HuH-7.5 (cell line): ENCODE results near the gene SMC2.
A peak's percentile ranks its signal among the peaks of the same experiment; 100 is the strongest.

Experiments
- DNase-seq: peaks from one replicate; pipeline ENCODE4 v3.0.0; 2011; ENCODE audit warnings: low spot score

SMC2 gene

GRCh38 chr9:104093647-104094533 lies at the start of gene SMC2:
Gene SMC2, plus strand, starts transcription at chr9:104094309. Its CDS starts 1,076 bp downstream, at chr9:104095385.
- peak; percentile 75 for DNase-seq

- DNase-seq: no peak
Measured at GRCh38 chr9:104068546-104068945, 25.6 kb upstream of the SMC2 start.

GRCh38 chr9:104069288-104069687 lies 24.8 kb upstream of the SMC2 start:
- DNase-seq: no peak

- no peak for DNase-seq
Measured at GRCh38 chr9:104071589-104071988, 22.5 kb upstream of the SMC2 start.

GRCh38 chr9:104073098-104073769 lies 20.9 kb upstream of the SMC2 start:
- DNase-seq: no peak

DNA sequence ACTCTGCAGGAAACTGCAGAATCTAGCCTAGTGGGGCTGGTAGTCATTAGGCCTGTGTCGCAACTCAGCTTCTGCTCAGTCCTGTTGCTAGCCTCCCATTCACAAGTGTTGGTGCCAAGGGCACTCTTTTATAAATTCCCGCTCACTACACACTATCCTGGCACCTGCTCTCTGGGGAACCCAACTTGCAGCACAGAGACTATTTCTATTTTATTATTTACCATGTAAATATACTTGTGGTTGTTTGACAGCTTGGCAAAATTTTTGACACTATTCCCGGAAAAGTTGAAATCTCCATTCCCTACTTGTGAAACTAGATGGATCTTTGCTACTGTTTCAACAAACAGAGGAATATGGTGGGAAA lies 20.4 kb upstream of the SMC2 start:
- no peak for DNase-seq

- no peak for DNase-seq
Measured at GRCh38 chr9:104074876-104075275, 19.2 kb upstream of the SMC2 start.

GRCh38 chr9:104075801-104076753 lies 18.0 kb upstream of the SMC2 start:
- no peak for DNase-seq

DNA sequence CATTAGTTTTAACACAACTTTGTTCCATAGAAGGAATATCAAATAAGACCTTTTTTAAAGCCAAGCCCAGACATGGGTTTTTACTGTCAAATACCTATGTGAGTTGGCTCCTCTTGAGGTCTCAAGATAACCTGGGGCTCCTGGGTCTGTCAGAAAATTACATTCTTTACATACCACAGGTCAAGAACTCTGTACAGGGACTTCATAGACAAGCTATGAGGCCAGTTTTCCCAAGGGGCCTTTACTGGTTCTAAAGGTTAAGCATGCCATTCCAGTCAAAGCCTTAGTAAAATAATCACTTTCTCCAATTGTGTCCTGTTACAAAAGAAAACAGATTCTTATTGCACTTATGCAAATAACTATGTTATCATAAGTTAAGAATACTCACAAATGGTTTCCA lies 15.5 kb upstream of the SMC2 start:
- no peak for DNase-seq

- DNase-seq: no peak
Measured at GRCh38 chr9:104080983-104081382, 13.1 kb upstream of the SMC2 start.

DNA sequence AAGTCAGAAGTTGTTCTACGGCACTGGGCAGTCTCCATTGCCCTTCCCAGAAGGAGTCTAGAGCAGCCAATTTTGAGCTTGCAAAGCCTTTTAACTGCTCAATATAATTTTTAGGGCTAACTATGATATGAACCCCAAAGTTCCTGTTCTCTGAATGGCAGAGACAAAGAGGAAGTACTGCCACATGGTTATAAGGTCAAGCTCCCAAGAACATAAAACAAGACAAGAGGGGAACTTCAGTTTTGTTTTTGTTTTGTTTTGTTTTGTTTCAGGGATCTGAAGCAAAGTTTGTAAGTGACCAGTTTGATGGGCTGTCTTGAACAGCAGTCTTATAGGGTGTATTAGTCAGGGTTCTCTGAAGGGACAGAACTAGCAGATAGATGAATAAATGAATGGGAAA lies 11.9 kb upstream of the SMC2 start:
- DNase-seq: no peak

DNA sequence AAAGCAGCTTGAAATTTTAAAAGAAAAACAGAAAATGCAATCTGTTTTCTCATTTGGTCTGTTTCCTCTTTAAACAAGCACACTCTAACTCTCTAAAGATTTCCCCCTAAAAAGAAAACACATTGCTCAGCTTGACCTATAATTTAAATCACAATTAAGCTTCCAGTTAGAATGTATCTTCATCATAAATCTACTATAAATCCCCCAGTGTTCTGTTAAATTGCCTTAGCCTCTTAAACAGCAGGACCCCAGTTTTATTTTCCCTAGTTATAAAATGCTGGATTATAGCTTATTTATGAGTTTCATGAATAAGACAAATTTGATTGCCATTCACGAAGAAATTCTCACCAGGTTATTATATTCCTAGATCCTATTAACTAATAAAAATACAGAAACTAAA lies 8.6 kb upstream of the SMC2 start:
- no peak for DNase-seq

- DNase-seq: no peak
Measured at GRCh38 chr9:104087894-104088293, 6.2 kb upstream of the SMC2 start.

DNA sequence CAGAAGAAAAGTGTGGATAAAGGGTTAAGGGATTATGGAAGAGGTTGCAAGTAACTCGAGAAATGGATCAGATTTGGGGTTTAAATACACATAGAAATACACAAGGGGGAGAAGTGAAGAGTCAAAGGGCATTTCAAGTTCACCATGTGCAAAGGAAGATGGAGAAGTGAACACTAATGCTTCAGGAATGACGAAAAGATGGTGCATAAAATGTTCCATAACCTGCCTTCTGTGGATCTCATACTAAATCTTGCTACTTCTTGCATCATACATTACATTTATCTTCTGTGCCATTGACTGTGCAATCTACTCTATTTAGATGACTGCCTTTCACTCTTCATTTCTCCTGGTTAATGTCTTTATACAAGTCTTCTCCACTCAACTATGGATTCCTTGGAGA lies 5.7 kb upstream of the SMC2 start:
- no peak for DNase-seq

DNA sequence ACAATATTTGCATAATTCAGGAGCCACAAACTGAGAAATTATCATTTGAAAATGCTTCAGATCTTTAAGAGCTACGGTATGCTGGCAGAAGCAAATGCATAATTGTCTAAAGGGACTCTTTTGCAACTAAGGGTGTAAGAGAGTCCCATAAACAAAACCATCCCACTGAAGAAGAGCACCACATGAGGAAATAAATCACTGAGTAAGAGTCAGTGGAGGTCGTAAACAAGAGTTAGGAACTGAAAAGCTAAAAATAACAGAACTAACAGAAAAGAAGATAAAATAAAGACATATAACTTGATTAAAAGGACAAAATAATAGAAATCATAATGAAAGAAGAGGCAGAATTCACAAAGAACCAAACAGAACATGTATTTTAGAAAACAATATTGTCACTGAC lies 3.5 kb upstream of the SMC2 start:
- DNase-seq: no peak

DNA sequence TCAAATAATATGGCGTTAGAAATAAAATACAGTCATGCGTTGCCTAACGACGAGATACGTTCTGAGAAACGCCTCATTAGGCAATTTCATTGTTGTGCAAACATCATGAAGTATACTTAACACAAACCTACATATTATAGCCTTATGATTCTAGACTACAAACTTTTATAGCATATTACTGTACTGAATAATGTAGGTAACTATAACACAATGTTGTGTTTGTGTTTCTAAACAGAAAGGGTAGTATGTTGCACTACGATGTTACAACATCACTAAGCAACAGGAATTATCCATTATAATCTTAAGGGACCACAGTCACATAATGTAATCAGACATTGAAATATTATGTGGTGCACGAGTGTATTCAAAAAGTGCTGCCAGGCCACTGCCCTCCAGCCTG lies 3.0 kb upstream of the SMC2 start:
- no peak for DNase-seq

GRCh38 chr9:104091708-104092107 lies 2.4 kb upstream of the SMC2 start:
- no peak for DNase-seq

DNA sequence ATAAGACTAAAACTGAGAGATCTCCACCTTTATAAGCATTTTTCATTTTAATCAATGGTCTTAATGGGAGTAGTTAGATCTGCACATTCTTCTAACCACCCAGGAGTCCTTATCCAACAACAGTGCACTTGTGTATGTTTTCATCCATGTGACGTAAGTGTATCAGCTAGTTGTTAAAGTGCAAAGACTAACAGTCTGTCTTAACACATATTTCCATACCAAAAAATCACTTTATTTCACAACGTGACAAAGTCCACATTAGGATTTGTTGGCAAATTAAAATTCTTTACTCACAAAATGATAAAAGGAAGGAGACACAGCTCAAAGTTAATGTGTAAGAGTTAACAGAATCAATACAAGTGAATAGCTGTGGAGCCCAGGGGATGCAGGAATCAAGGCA lies 1.9 kb upstream of the SMC2 start:
- no peak for DNase-seq

DNA sequence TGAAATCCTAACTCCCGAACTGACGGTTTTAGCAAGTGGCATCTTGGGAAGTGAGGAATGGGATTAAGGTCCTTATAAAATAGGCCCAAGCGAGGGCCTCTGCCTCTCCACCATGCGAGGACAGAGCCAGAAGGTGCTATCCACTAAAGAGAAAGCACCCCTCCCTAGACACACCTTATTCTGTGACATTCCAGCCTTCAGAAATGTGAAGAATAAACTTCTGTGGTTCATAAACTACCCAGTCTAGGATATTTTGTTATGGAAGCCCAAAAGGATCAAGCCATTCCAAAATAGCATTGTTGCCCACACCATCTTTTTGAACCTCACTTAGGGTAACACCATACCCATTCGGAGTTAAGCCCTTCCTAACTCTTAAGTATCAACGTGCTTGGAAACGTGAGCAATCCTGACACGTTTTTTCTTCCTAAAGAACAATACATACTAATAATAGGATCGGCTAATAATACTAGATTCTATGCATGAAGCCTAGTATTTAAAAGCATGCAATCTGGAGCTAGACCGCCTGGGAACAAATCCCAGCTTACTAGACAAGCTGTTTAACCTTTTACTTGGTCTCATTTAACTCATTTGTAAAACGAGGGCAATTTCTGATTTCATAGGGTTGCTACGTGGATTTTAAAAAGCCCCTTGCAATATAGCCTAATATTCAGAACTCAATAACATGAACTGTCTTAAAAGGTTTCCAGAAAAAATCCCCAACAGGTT lies 1.1 kb upstream of the SMC2 start:
- no peak for DNase-seq

DNA sequence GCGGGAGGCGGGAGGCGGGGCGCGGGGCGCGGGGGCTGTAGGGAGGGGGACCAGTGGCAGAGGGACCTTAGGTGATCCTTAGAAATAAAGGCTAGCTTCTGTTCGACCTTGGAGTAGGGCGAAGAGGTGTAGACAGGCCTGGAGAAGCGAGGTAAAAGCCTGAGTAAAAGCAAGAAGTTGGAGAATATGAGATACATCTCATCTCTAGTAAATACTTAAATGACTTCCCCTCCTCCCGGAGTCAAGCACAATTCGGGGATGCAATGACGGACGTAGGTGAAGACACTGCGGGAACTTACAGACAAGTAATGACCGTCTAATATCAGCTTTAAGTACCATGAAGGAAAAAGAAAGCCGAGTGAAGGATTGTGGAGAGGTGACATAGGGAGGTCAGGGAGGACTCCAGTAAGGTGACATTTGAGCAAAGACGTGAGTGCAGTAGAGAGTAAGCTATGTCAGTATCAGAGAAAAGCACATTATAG lies 466 bp downstream of the SMC2 start:
- no peak for DNase-seq

- no peak for DNase-seq
Measured at GRCh38 chr9:104099630-104100029, 5.5 kb downstream of the SMC2 start.

- no peak for DNase-seq
Measured at GRCh38 chr9:104104360-104104759, 10.3 kb downstream of the SMC2 start.
